BLaER1 treated with 17β-estradiol and CSF1 and Interleukin-3, amounts not matched to agents 10 nM and 100 nM (cell line): ENCODE measurements around the gene TXNRD2.

Experiments used
- H3K27ac ChIP-seq, 11 experiments: shearing (Covaris generic); formaldehyde crosslinking; 2 replicates each; pipeline ENCODE4 v1.8.1; 2022
- H3K27me3 ChIP-seq, 11 experiments: shearing (Covaris generic); formaldehyde crosslinking; 2 replicates each; pipeline ENCODE4 v1.8.1; 2022
- H3K36me3 ChIP-seq, 11 experiments: shearing (Covaris generic); formaldehyde crosslinking; 2 replicates each; pipeline ENCODE4 v1.8.1; 2022
- H3K4me1 ChIP-seq, 10 experiments: shearing (Covaris generic); formaldehyde crosslinking; 2 replicates each; pipeline ENCODE4 v1.8.1; 2022
- H3K4me2 ChIP-seq, 11 experiments: shearing (Covaris generic); formaldehyde crosslinking; 2 replicates each; pipeline ENCODE4 v1.8.1; 2022
- H3K4me3 ChIP-seq, 10 experiments: shearing (Covaris generic); formaldehyde crosslinking; 2 replicates each; pipeline ENCODE4 v1.8.1; 2022
- H3K9ac ChIP-seq, 11 experiments: shearing (Covaris generic); formaldehyde crosslinking; 2 replicates each; pipeline ENCODE4 v1.8.1; 2022
- H3K9me3 ChIP-seq, 11 experiments: shearing (Covaris generic); formaldehyde crosslinking; replicated peaks in 1 of 11; 2 replicates each; pipeline ENCODE4 v1.8.1; 2022
- H4K20me1 ChIP-seq, 11 experiments: shearing (Covaris generic); formaldehyde crosslinking; 2 replicates each; pipeline ENCODE4 v1.8.1; 2022
- Cebpa-rat ChIP-seq, 11 experiments: shearing (Covaris generic); IDR thresholded peaks; 2 replicates each; pipeline ENCODE4 v1.8.1; 2022

Gene TXNRD2

DNA sequence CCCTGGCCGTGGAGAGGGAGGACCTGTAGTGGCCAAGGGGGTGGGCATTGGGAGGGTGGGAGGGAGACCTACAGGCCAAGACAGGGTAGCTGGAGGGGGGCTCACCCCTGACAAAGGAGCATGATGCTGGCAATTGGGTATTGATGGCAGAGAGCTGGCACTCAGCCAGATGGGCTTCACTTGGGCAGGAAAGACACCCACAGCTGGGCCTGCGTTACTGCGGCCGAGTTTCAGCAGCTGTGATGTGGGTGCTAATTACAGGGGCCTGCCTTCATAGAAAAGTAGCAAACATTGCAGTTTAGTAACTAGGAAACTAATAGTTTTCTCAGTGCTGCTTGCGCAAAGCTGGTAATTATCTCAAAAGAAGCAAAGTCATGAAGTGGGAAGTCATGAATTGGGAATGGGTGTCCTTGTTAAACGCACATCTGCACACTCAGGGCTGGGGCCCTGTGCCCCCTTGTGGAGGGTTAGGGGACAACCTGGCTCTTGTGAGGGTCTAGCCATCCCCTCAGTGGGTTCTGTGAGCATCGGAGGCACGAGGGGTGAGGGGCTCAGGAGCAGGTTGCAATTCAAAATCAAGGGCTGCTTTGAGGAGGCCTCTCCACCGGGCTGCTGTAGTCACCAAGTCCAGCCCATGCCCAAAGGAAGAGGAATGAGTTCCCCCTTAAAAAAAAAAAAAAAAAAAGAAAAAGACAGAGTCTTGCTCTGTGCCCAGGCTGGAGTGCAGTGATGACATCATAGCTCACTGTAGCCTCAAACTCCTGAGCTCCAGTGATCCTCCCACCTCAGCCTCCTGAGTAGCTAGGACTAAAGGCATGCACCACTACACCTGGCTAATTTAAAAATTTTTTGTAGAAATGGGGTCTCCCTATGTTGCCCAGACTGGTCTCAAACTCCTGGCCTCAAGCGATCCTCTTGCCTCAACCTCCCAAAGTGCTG is 24.4 kb upstream of the TXNRD2 start:
- Histone ChIP-seq H3K9me3 (no peaks in the 10 kb centered on the region), H3K4me3 (no peak overlapping the region), H3K4me2 (peak overlapping the region in 3 of 11 experiments; percentile 16 to 41 (median 20); a peak in 4 of 22 replicates), H3K4me1 (peaks cover 18 to 65% (median 29%) of the 10 kb centered on the region in 10 experiments), H3K27me3 (no peaks in the 10 kb centered on the region), H3K36me3 (peaks cover 63 to 91% (median 83%) of the 10 kb centered on the region in 11 experiments), H4K20me1 (peaks cover 26 to 98% (median 61%) of the 10 kb centered on the region in 11 experiments; a peak in 21 of 22 replicates), H3K9ac (no peak overlapping the region), H3K27ac (no peak overlapping the region)
- no peak for TF ChIP-seq Cebpa-rat (IDR thresholded peaks at IDR 0.05)

DNA sequence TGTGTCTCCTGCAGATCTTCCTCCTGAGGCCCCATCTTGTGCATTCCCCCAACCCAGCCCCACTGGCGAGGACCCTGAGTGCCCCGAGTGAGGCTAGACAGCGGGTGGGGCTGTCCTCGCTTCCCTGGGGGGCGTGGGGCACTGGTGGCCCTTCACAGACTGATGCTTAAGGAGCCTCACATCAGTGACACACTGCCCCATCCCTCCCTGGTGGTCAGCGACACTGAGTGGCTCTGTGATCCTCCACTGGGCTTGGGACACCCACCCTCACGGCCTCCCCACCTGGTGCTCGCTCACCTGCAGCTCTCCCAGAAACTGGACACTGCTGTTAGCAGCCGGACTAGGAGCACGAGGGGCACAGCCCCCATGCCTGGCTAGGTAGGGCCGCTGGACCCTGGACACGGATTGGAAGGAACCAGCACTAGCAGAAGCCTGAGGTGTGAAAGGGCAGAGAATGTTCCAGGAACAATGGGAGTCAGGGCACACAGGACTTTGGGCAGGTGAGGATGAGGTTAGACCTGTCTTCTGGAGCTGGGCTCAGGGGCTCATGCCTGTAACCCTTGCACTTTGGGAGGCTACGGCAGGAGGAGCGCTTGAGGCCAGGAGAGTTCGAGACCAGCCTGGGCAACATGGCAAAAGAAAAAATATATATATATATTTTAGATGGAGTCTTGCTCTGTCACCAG is 23.2 kb upstream of the TXNRD2 start:
- peak overlapping the region in 5 of 11 experiments; percentile 8 to 41 (median 9); a peak in 3 of 22 replicates for H3K9ac ChIP-seq
- no peak overlapping the region; a peak in 1 of 22 replicates for H3K27ac ChIP-seq
- no peaks in the 10 kb centered on the region for H3K27me3 ChIP-seq
- TF ChIP-seq Cebpa-rat (IDR thresholded peaks at IDR 0.05): no peak
- no peaks in the 10 kb centered on the region for H3K9me3 ChIP-seq
- H3K4me1 ChIP-seq: peaks cover 28 to 69% (median 34%) of the 10 kb centered on the region in 10 experiments
- H3K36me3 ChIP-seq: peaks cover 66 to 92% (median 88%) of the 10 kb centered on the region in 11 experiments
- no peak overlapping the region for H3K4me2 ChIP-seq
- no peak overlapping the region for H3K4me3 ChIP-seq
- peaks cover 32 to 100% (median 66%) of the 10 kb centered on the region in 11 experiments; a peak in 21 of 22 replicates for H4K20me1 ChIP-seq

DNA sequence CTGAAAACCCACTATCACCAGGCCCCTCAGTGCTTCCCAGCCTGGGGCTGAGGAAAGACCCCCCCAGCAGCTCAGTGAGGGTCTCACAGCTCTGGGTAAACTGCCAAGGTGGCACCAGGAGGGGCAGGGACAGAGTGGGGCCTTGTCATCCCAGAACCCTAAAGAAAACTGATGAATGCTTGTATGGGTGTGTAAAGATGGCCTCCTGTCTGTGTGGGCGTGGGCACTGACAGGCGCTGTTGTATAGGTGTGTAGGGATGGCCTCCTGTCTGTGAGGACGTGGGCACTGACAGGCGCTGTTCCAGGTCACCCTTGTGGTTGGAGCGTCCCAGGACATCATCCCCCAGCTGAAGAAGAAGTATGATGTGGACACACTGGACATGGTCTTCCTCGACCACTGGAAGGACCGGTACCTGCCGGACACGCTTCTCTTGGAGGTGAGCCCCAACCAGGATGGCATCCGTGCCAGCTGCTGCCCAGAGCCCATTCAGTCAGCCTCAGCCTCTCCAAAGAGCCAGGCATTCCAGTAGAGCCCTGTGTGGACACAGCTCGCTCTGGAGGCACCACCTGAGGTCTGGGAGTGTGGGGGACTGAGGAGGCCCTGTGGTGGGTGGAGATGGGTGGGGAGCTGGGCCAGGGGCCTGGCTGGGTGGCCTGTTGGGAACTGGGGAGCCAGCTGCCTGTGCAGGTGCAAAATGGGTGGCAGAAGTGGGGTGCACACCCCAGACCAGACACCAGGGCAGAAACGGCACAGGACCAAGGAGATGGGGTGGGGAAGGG is 22.4 kb upstream of the TXNRD2 start:
- H3K4me2 ChIP-seq: no peak overlapping the region
- peak overlapping the region in 3 of 11 experiments; percentile 9 to 41 (median 18); a peak in 2 of 22 replicates for H3K9ac ChIP-seq
- no peak overlapping the region for H3K4me3 ChIP-seq
- peaks cover 58 to 84% (median 80%) of the 10 kb centered on the region in 11 experiments for H3K36me3 ChIP-seq
- no peaks in the 10 kb centered on the region for H3K27me3 ChIP-seq
- H4K20me1 ChIP-seq: peaks cover 37 to 100% (median 66%) of the 10 kb centered on the region in 11 experiments; a peak in 21 of 22 replicates
- no peaks in the 10 kb centered on the region for H3K9me3 ChIP-seq
- H3K4me1 ChIP-seq: peaks cover 34 to 75% (median 41%) of the 10 kb centered on the region in 10 experiments
- TF ChIP-seq Cebpa-rat (IDR thresholded peaks at IDR 0.05): no peak
- no peak overlapping the region for H3K27ac ChIP-seq

DNA sequence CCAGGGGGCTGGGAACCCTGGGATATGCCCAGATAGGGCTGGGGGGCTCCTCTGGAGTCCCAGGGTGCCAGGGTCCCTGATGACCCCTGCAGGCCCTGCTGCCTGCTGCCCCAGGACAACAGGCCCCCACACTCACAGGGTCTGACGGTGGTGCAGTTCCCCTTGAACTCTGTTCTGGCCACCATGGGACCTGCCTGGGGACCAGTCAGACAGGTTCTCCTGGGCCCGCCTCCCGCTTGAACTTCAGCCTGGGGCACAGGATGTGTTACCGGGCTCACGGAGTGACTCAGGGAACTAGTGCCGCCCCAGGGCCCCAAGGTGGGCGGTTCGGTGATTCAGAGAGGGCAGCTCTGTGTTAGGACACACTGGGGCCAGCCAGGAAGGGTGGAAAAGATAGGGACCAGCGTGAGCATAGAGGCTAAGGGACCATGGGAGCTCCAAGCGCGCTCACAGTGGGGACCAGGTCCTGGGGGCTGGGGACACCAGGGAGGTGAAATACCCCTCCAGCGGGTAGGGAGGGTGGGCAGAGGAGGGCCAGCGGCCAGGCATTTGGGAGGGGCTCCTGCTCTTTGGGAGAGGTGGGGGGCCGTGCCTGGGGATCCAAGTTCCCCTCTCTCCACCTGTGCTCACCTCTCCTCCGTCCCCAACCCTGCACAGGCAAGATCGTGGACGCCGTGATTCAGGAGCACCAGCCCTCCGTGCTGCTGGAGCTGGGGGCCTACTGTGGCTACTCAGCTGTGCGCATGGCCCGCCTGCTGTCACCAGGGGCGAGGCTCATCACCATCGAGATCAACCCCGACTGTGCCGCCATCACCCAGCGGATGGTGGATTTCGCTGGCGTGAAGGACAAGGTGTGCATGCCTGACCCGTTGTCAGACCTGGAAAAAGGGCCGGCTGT is 21.5 kb upstream of the TXNRD2 start:
- Histone ChIP-seq H3K27ac (peak overlapping the region in 4 of 11 experiments; percentile 6 to 48 (median 14); a peak in 3 of 22 replicates), H3K27me3 (no peaks in the 10 kb centered on the region), H4K20me1 (peaks cover 40 to 100% (median 70%) of the 10 kb centered on the region in 11 experiments; a peak in 21 of 22 replicates), H3K36me3 (peaks cover 49 to 75% (median 71%) of the 10 kb centered on the region in 11 experiments), H3K4me3 (no peak overlapping the region), H3K4me2 (peak overlapping the region in 9 of 11 experiments; percentile 18 to 78 (median 37); a peak in 13 of 22 replicates), H3K9ac (peak overlapping the region in 8 of 11 experiments; percentile 5 to 63 (median 44); a peak in 11 of 22 replicates), H3K4me1 (peaks cover 43 to 84% (median 50%) of the 10 kb centered on the region in 10 experiments), H3K9me3 (no peaks in the 10 kb centered on the region)
- TF ChIP-seq Cebpa-rat (IDR thresholded peaks at IDR 0.05): no peak

DNA sequence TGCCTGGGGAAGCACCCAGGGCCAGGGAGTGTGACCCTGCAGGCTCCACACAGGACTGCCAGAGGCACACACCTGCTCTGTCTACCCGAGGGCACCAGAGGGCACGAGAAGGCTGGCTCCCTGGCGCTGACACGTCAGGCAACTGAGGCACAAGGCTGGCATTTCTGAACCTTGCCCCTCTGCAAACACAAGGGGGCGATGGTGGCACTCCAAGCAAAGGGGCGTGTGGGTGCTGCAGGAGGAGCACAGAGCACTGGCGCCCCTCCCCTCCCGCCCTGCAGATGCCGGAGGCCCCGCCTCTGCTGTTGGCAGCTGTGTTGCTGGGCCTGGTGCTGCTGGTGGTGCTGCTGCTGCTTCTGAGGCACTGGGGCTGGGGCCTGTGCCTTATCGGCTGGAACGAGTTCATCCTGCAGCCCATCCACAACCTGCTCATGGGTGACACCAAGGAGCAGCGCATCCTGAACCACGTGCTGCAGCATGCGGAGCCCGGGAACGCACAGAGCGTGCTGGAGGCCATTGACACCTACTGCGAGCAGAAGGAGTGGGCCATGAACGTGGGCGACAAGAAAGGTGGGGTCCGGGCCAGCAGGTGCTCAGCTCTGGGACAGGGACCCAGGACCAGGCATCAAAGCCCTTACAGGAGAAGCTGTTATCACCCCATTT is 20.8 kb upstream of the TXNRD2 start:
- Histone ChIP-seq H3K27me3 (no peaks in the 10 kb centered on the region), H3K27ac (peak overlapping the region in 5 of 11 experiments; percentile 6 to 48 (median 16); a peak in 4 of 22 replicates), H3K4me2 (peak overlapping the region; percentile 9 to 78 (median 37); a peak in 17 of 22 replicates), H3K36me3 (peaks cover 44 to 73% (median 65%) of the 10 kb centered on the region in 11 experiments), H3K4me3 (no peak overlapping the region), H4K20me1 (peaks cover 48 to 100% (median 70%) of the 10 kb centered on the region in 11 experiments; a peak in 21 of 22 replicates), H3K4me1 (peaks cover 45 to 81% (median 56%) of the 10 kb centered on the region in 10 experiments), H3K9ac (peak overlapping the region in 8 of 11 experiments; percentile 5 to 63 (median 44); a peak in 12 of 22 replicates), H3K9me3 (no peaks in the 10 kb centered on the region)
- TF ChIP-seq Cebpa-rat (IDR thresholded peaks at IDR 0.05): no peak

DNA sequence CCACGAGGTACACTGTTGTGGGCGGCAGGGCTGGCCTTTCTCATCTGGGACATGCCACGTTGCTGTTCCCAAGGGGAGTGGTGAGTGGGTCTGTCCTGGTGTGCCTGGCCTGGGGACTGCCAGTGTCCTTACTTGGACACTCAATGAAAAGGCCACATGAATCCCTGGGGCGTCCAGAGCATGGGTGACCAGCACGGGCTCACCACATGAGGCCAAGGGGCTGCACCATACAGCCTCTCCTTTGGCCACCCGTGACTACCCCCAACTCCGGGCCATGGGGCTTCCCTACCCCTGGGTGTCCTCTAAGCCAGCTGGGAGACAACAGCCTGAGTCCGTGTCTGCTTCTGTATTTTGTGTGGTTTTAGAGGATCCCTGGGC is 20.2 kb upstream of the TXNRD2 start:
- TF ChIP-seq Cebpa-rat (IDR thresholded peaks at IDR 0.05): no peak
- peaks cover 45 to 76% (median 59%) of the 10 kb centered on the region in 10 experiments for H3K4me1 ChIP-seq
- H3K4me2 ChIP-seq: peak overlapping the region; percentile 3 to 75 (median 32); a peak in 13 of 22 replicates
- no peak overlapping the region for H3K4me3 ChIP-seq
- H3K9me3 ChIP-seq: no peaks in the 10 kb centered on the region
- peak overlapping the region in 9 of 11 experiments; percentile 10 to 60 (median 37); a peak in 11 of 22 replicates for H3K9ac ChIP-seq
- H3K27me3 ChIP-seq: no peaks in the 10 kb centered on the region
- H4K20me1 ChIP-seq: peaks cover 52 to 100% (median 70%) of the 10 kb centered on the region in 11 experiments; a peak in 21 of 22 replicates
- peak overlapping the region in 6 of 11 experiments; percentile 3 to 48 (median 20); a peak in 4 of 22 replicates for H3K27ac ChIP-seq
- peaks cover 41 to 71% (median 59%) of the 10 kb centered on the region in 11 experiments for H3K36me3 ChIP-seq

DNA sequence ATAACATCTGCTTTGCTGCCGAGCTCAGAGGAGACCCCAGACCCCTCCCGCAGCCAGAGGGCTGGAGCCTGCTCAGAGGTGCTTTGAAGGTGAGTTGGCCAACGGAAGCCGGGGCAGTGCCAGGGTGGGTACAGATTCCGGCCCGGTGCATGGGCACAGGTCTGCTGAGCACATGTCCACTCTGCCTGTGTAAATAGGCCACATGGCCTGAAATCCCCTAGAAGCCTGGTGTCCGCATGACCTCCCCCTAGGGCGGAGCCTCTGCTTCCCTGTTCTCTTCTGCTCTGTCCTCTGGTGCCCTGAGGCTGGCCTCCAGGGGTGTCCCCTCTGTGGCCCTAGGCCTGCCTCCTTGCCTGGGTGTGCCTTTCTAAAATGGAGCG is 19.6 kb upstream of the TXNRD2 start:
- Histone ChIP-seq H3K9ac (peak overlapping the region in 8 of 11 experiments; percentile 24 to 60 (median 38); a peak in 10 of 22 replicates), H4K20me1 (peaks cover 57 to 100% (median 70%) of the 10 kb centered on the region in 11 experiments; a peak in 21 of 22 replicates), H3K4me3 (no peak overlapping the region), H3K27ac (peak overlapping the region in 5 of 11 experiments; percentile 18 to 48 (median 35); a peak in 6 of 22 replicates), H3K9me3 (no peaks in the 10 kb centered on the region), H3K27me3 (no peaks in the 10 kb centered on the region), H3K36me3 (peaks cover 35 to 65% (median 53%) of the 10 kb centered on the region in 11 experiments), H3K4me2 (peak overlapping the region in 7 of 11 experiments; percentile 3 to 75 (median 42); a peak in 5 of 22 replicates), H3K4me1 (peaks cover 49 to 69% (median 63%) of the 10 kb centered on the region in 10 experiments)
- no peak for TF ChIP-seq Cebpa-rat (IDR thresholded peaks at IDR 0.05)
